Keratinocyte (primary cell): Measurements from ENCODE around the gene CARMIL1.

Source experiments
- CTCF ChIP-seq, 3 experiments: IDR thresholded peaks in 1 of 3; conservative IDR thresholded peaks in 1 of 3; optimal IDR thresholded peaks in 1 of 3; 2 replicates in 2 of 3; 3 replicates in 1 of 3; pipeline versions ENCODE3 to v1.5.1; 2011; ENCODE audit warnings: low read length in 3 of 3, mild to moderate bottlenecking in 3 of 3, moderate library complexity in 2 of 3, control low read depth in 1 of 3, inconsistent platforms in 1 of 3; ENCODE audit not compliant: insufficient read depth in 2 of 3; ENCODE audit errors: extremely low read depth in 1 of 3
- EZH2 ChIP-seq: IDR thresholded peaks from one replicate; pipeline ENCODE4 v1.6.1; 2012; ENCODE audit warnings: inconsistent platforms, mild to moderate bottlenecking, low read length, moderate library complexity

GRCh38 chr6:25307805-25308494 is 28.8 kb downstream of the CARMIL1 start:
- TF ChIP-seq CTCF (optimal IDR thresholded peaks at IDR 0.05 in 1 of 3, IDR thresholded peaks at IDR 0.05 in 1 of 3, conservative IDR thresholded peaks at IDR 0.05 in 1 of 3; ENCODE audit: extremely low read depth in 1 of 3, insufficient read depth in 2 of 3, low read length in 3 of 3) (no peak), EZH2 (no peak)
